T-helper 2 cell treated with Interferon-gamma antibody and Interleukin-4, amounts not matched to agents 100 ng/mL and 5 ng/mL, for 36 hours (primary cell): ENCODE data around the gene ITPR2. TPM values are rescaled to one million over a fixed set of nuclear protein-coding genes. Genes with fewer than 3 reads are reported as not detected.

Experiments used
- intact Hi-C: fragments of 100-400 bp; cut with micrococcal nuclease; formaldehyde crosslinking; loops from one replicate; pipeline ENCODE4 v1.15.1; 2023
- total RNA-seq: library from RNA; stranded (reverse); gene quantifications from 2 replicates; pipeline ENCODE4 v1.2.3, GENCODE V29; 2022

Gene ITPR2
- total RNA-seq, 1 donor from 2014 or later: 40.2 TPM

DNA sequence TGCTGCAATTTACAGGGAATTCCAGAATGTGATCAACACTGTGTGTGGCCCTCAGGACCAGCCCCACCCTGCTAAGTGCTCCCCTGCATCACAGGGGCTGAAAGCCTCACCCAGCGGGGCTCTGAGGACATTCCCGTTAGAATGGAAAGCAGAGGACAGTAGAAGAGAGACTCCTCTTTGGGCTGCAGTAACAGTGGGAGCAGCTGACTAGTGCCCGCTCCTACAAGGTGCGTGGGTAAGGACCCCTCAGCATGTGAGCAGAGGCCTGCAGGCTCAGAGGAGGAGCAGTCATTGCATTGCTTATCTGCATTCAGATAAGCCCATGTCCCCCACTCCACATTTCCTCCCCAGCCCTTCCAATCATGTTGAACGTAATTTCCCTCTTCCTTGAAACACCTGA lies 120.1 kb downstream of the ITPR2 start:
- intact Hi-C loops: no loop called here

DNA sequence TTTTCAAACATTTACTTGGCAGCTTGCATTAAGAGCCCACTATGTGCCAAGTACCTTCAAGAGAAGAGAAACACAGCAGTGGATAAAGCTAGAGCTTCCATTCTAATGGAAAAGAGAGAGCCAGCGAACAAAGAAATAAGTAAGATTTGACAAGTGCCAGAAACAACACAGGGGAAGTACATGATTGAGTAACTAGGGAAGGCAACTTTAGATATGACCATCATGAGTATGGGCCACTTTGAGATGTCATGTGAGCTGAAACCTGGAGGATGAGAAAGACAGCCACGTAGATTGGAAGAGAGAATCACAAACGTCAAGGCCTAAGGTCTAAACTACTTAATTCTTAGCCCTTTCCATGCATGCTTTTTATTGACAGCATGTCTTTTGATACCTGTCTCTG lies 121.4 kb downstream of the ITPR2 start:
- intact Hi-C loops: no loop called here

DNA sequence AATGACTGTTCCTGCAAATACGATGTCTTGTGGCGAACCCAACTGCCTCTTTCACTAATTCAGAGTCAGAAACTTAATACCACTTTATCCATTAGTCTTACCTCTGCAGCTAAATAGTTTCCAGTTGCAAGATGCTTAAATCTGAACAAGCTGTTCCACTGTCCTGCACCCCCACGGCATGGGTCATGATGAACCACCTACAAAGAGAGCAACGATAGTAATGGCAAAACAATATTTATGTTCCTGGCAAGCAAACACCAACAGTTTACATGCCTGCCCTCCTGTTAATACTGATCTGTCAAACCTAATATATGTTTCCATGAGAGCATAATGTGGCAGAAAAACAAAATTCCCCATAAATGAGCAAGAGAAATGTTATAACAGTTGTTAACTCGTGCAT lies 121.9 kb downstream of the ITPR2 start:
- intact Hi-C loops: no loop called here

DNA sequence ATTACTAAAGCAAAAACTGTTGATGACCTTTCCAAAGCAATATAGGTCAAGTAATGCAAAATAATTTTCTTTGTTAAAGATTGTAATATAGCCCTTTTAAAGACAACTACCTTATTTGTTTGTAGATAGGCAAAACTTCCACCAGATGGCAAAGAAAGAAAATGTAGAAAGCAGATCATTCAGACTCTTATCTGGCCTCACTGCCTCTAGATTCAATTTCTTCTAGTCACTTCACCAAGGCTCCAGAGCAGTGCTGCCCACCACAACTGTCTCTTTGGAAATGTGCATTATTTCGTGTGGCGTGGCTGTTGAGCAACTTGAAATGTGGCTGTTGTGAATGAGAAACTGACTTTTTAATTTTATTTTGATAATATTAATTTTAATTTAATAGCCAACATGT lies 127.1 kb downstream of the ITPR2 start:
- intact Hi-C loops: no loop called here

DNA sequence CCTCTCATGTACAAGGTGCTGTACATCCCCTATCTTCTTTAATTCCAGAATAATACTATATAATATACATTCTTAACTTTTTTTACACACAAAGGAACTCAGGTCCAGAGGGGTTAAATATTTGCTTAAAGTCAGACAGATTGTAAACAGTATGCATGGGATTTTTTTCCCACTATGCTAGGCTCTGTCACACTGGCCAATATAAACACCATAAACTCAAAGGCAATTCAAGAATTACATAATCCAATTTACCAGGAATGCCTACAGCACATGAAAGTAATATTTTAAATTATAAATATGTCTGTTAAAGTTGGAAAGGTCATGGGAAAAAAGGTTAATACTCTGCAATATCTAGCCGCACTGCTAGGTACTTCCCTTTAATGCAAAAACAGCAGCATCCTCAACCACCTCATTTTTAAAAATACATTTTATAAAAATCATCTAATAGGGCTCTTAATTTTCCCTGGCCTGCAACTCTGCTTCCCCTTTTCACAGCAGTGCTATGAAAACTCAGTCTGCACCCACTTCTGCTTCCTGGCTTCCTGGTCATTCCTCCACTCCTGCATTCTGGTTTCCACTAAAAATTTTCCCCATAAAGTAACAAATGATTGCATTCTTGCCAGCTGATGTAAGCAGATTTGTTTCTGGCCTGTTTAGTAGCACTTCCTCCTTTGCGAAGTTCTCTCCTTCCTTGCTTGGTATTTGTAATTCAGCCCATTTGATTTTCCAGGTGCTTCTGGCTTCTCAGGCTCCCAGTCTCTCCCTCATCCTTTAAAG lies 128.1 kb downstream of the ITPR2 start:
- intact Hi-C loops: no loop called here

DNA sequence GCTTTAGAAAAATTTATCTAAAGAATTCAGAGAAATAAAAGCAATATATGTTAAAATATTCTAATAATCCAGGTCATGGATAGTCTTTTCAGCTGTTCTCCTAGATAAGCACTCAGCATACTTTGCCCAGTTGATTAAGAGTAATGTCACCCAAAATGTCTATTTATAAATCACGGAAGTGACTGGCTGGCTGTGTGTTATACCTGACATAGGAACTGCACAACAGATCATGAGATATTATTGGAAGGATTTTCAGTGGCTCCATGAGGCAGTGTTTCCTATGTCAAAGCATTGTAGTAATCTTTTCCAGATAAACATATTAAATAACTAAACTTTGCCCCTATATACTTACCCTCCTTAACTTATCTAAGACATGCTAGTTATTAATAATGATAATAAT lies 128.8 kb downstream of the ITPR2 start:
- intact Hi-C loops: no loop called here

DNA sequence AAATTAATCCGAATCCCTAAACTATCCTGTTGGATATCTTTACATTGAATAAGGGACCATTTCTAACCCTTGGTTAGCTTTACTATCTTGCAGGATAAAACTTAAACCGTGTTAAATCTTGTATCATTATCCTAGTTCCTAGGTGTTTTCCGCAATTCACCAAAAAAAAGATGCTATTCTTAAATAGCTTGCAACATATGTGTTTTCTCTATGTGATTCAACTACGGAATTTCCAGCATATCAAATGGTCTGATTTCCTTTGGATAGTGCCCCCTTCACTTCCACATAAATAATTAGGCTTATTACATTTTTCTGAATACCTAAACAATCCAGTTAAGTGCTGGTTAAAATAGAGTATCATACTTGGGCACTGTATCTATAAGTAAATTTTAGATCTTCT lies 130.3 kb downstream of the ITPR2 start:
- intact Hi-C loops: no loop called here

DNA sequence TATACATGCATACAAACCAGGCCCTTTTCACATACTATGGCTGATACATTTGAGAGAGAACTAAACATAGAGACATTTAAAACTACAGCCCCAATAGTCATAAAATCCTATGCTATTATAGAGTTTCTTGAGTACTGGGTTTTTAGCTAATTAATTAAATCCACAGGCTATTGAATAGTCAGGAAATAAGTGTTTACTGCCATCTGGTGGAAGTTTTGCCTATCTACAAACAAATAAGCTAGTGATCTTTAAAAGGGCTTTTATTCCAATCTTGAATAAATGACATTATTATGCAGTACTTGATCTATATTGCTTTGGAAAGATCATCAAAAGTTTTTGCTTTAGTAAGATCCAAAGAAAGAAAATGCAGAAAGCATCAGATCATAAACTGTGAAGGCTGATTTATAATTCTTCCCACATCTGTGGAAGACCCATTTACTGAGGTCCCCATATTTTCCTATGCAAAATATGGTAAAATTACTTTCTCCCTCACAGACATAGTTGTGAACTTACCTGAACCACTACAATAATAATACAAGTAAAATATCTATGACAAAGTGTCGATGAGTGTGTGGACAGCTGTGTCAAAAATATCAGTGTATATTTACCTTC lies 131.3 kb downstream of the ITPR2 start:
- intact Hi-C loops: loop anchor here (2.0 kb wide), 1 partner anchor 605 kb away; no protein-coding TSS in a partner anchor

DNA sequence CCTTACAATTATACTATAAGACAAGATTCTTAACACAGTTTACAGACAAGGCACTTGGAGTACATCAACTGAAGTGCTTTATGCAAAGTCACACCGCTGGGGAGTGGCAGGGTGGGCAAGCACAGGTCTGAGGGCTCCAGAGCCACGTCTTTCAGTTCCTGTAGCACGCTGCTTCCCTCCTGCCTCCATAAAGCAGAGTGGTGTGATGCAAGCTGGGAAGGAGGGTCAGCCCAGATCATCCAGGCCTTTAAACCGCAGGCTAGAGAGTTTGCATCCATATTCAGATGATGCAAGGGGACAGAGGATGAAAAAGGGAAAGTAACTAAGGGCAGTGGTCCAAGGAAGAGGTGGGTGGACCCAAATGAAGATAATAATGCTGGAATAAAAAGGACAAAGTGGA lies 132.6 kb downstream of the ITPR2 start:
- intact Hi-C loops: loop anchor here (2.0 kb wide), 1 partner anchor 604 kb away; no protein-coding TSS in a partner anchor

DNA sequence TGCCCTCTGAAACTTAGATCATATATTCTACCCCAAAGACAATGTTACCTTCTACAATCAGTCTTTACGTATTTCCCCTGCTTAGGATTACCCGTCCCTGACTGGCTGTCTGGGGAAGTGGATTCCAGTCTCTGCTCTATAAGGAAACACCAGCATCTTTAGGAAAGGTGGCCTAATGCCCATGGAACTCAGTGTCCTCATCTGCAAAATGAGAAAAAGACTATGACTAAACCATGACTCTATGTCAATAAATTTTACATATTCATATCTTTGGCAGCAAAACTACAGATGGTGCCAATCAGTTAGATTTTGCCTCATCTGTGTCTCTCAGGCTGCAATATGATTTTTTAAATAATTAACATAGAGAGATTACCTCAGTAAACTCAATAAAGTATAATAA lies 133.8 kb downstream of the ITPR2 start:
- intact Hi-C loops: no loop called here

DNA sequence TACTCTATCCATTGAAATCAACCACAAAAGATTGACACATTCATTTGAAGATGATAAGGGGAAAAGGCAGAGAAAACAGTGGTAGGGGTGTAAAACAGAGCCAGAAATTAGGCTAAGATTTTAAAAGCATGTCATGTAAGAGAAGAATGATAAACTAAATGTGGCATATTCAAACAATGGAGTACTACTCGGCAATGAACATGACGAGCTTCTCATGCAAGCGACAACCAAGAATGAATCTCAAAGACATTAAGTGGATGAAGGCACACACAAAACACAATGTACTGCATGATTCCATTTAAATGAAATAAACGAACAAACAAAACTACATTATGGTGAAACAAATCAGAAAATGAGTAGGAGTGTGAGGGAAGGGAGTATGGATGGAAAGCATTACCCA lies 134.8 kb downstream of the ITPR2 start:
- intact Hi-C loops: no loop called here

DNA sequence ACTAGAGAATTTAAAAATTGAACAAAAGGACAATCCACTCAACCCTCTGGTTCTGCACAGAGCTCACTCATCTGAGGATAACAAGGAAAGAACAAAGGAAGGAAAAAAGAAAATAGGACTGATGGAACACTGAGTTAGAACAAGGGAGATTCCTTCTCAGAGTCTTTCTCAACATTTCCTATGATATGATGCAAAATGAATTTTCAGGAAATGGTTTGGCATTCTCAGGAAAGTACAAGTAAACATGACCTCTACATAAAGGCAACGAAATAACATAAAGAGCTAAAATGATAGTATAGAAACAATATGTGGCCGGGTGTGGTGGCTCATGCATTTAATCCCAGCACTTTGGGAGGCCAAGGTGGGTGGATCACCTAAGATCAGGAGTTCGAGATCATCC lies 135.8 kb downstream of the ITPR2 start:
- intact Hi-C loops: no loop called here

DNA sequence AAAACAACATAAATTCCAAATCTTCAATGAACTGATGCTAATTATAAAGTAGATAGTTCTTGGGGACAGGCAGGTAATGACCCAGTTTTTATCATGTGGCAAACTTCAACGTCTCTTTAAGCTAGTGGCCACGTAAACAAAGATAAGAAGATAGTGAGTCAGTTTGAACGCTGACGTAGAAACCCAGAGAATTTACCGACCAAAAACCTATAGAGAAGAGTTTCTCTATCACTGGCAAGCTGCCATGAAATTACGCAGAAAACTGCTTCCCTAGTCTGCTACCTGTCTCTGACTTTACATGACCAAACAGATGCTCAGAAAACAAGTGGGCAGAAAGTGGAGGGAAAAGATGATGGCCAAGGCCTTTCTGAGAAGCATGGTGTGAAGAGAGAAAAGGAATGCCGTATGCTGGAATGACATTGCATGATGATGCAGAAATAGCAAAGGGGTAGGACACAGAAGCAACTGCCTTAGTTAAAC lies 136.3 kb downstream of the ITPR2 start:
- intact Hi-C loops: no loop called here

DNA sequence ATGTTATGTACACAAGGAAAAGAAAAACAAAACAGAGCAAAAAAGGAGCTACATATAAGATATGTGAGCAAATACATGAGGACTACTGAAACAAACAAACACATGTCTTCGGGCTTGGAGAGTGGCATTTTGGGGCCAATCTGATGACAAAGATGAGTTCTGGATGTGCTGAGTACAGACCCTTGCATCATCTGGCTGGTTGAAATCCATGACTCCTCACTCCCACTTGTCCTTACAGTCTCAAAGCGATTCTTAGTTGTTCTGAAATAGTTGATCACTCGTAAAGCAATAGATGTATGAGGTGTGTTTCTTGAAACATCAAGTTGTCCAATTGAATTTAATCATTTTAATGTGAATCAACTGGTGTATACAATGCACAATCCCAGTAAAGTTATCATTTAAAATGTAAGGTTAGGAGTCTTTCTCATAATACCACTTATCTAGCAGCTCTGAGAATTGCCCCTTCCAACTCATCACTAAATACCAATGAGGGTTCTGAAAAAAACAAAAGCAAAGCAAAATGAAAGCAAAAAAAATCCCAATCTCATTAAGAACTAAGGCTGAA lies 136.9 kb downstream of the ITPR2 start:
- intact Hi-C loops: no loop called here

DNA sequence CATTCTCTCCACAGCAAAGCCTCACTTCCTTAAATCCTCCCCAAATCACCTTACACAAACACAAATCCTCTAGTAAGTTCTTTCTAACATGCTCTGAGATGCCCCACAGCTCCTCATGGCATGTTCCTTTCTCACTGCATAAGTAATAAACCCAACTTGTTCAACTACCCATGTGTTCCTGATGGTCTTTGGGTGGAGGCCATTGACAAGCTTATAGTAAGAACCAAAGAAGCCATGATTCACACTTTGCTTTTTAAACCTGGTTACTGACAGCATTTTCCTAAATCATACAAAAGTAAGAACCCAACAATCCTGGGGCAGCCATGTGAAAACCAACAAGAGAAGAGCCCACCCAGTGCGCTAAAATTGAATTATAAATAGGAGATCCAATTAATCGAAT lies 138.6 kb downstream of the ITPR2 start:
- intact Hi-C loops: no loop called here

DNA sequence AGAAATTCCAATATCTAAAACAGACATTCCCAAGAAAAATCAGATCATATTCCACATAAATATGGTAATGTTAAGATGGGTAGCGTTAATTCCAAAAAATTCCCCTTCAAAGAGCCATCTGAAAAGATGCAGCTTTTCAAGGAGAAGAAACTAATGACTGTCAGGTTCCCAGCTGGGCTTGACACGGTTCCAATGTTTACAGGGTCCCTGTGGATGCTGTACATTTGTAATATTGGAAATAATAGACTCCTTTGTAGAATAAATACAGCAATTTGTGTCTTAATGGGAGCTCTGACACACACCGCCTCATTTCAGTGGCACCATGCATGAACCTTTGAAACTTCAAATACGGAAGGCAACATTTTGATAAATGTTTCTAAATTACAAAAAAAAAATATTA lies 140.6 kb downstream of the ITPR2 start:
- intact Hi-C loops: no loop called here

DNA sequence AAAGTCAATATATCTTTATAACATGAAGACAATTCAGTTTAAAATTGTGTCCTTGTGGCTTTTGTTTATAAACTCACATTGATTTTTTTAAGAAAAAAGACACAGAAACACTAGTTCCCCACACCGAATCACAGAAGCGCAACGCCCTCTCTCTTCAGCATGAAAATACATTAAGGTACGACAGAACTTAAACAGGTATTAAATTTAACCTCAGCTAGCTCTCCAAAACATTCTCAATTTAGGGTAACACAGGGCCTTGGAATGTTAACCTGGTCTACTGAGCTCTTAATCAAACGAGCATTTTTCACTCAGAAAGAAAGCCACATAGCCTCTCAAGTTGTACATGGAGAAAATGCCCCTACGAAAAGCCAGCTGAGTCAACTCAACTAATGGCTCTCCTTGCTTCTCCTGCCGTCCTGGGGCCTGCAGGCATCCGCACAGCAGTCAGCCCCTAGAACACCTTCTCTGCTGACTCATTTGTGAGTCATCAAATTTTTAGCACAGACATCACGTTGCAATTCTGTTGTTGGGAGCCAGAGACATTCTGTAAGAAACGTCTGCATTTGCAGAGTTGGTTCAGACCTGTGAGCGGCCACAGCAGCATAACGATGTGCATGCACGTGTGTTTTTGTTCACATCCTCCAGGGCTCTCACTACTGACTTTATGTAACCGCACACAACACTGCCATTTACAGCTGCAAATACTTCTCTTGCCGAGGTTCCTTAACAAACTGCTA lies 141.6 kb downstream of the ITPR2 start:
- intact Hi-C loops: no loop called here

DNA sequence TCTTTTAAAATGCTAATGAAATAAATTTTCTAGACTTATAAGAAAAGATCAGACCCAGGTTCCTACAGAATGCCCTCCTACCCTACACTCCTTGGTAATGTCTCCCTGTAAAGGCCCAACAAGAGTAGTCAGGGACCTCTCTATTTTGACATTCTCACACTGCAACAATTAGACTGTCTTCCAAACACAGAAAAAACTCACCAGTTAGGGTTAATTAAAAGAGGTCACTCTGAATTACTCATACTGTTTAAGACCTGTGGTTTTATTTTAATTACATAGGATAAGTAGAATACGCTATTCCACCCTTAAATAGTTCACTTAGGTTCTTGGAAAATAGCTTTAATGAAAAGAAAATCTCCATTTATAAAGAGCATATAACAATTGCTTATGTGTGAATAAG lies 142.4 kb downstream of the ITPR2 start:
- intact Hi-C loops: no loop called here

DNA sequence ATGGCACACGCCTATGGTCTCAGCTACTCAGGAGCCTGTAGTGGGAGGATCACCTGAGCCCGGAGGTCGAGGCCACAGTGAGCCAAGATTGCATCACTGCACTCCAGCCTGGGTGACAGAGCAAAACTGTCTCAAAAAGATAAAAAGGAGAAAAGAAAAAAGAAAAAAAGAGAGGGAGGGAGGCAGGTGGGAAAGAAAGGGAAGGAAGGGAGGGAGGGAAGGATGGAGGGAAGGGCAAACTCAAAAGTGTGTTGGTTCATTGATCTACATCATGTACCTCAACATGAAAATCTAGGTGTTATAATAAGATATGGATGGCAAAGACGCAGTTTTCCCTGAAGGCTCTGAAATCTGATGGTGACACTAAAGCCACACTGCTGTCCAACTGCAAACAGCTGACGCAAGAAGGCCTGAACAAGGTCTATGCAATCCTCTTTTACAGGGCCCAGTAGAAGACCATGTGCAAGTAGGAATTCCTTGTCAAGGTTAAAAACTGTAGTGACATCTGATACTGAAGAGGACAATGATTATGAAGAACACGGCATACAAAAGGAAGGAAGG lies 143.6 kb downstream of the ITPR2 start:
- intact Hi-C loops: no loop called here

DNA sequence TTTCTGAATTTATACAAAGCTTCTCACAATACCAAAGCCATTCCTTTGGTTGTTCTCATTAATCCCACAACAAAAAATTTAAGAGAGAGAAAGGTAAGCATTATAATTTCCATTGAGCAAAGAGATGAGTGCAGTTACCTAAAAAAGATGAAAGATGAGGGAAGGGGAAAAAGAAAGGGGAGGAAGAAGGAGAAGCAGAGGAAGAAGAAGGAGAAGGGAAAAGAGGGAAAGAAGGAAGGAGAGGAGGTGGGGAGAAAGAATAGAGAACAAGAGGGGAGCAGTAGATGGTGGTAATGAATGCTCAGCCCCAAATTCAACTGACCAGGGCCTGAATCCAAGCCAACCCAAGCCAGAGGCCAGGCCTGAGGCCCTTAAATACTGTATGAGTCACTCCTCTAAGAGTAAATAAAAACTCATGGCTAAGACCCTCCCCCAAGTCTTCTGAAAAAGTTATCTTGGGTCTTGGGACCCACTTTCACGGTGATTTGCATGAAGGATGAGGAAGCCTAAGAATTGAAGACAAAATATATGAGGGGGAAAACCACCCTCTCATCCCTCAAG lies 144.6 kb downstream of the ITPR2 start:
- intact Hi-C loops: no loop called here

DNA sequence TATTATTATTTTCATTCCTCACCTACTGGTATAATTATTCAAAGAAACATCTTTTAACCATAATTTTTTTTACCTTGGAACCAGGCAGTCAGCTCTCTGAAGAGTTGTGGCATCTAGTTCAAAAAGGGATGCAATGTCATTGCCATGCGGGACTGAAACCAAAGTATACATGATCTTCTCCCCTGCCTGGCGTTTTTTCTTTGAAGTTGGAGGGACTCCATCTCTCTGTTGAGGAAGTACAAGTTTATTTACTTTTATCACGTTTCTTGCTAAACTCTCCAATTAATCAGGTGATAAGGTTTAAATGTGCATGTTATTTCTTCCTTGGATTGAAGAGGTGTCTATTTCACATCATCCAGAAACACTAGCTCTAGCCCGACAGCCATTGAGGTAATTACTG lies 146.6 kb downstream of the ITPR2 start:
- intact Hi-C loops: no loop called here
